ENCODE data around the gene MAD1L1.

Gene MAD1L1

DNA sequence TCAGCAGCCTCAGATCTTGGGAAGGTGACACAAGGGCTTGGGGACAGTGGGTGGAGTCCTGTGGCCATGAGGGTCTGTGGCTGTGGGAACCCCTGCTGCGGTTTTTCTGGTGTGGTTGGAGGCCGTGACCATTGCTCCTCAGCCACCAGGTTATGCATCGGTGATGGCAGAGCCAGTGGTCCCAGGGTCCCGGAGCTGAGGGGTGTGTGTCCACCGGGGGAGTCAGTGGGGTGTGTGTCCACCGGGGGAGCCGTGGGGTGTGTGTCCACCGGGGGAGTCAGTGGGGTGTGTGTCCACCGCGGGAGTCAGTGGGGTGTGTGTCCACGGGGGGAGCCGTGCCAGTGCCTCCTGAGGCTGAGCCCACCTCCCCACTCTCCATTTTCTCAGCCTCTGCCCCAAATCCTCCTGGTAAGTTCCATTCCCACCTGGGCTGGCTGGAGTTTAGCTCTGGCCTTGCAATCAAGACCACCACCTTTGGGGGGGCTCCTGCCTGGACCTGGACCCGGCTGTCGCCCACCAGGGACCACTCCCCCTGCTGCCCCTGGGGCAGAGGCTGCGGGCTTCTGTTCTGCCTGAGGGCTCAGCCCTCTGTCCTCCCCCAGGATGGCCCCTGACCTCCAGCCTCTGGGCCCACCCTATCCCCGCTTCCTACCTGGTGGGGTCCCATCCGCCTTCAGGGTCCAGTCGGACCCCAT is 419.2 kb downstream of the MAD1L1 start:
- H3K27ac ChIP-seq = no peak overlapping the region
- TF ChIP-seq, protein P1, sequence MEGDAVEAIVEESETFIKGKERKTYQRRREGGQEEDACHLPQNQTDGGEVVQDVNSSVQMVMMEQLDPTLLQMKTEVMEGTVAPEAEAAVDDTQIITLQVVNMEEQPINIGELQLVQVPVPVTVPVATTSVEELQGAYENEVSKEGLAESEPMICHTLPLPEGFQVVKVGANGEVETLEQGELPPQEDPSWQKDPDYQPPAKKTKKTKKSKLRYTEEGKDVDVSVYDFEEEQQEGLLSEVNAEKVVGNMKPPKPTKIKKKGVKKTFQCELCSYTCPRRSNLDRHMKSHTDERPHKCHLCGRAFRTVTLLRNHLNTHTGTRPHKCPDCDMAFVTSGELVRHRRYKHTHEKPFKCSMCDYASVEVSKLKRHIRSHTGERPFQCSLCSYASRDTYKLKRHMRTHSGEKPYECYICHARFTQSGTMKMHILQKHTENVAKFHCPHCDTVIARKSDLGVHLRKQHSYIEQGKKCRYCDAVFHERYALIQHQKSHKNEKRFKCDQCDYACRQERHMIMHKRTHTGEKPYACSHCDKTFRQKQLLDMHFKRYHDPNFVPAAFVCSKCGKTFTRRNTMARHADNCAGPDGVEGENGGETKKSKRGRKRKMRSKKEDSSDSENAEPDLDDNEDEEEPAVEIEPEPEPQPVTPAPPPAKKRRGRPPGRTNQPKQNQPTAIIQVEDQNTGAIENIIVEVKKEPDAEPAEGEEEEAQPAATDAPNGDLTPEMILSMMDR (conservative IDR thresholded peaks at IDR 0.05; ENCODE audit: low read depth) = no peak
- ChIA-PET CTCF (interaction anchor here (0.6 to 1.5 kb wide), 5 partner anchors 17 to 427 kb away, joined by 3 to 6 read pairs (median 3); no protein-coding TSS in a partner anchor), POLR2A (ENCODE audit: low non-redundant PET) (no interaction called here)
- DNase-seq (ENCODE audit: low spot score) = no peak

DNA sequence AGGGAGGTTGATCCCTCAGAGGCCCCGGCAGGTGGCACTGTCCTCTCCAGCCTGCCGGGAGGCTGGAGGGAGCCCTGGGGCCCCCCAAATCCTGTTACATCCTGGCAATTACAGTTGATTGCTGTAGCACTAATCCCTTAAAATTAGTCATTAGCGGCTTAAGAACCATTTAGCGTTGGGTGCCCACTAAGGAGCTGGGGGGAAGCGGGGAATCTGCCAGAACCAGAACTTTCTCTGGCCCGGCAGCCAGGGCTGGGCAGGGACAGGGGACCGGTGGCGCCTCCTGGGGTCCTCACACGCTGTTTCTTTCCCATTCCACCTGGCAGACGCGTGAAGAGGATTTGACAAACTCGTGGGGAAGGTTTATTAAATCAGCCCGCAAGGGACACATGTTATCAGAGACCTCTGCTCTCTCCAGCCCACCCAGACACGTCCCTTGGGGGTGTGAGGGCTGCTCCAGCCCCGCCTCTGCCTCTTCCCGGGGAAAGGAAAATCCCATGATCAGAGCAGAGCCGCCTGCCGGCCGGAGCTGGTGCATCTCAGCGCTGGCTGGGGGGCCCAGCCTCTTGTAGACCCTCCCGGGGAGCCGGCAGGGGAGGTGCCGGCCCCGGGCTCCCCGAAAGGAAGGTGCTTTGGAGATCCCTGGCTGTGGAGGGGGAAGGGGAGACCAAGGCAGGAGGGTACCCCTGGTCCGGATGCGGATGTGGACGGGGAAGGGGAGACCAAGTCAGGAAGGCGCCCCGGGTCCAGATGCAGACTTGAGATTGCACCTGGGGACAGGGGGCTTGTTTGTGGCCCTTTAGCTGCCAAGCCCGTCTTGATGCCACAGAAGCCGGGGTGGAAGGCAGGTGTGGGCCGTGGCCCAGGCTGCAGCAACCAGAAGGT is 420.0 kb downstream of the MAD1L1 start:
- DNase-seq (ENCODE audit: low spot score) = peak; percentile 67
- CTCF ChIA-PET = interaction anchor here (0.6 to 1.5 kb wide), 9 partner anchors 11 to 345 kb away, joined by 3 to 7 read pairs (median 3); no protein-coding TSS in a partner anchor
- TF ChIP-seq, protein P1 (conservative IDR thresholded peaks at IDR 0.05; ENCODE audit: low read depth) = peak; percentile 54
- peak overlapping the region; percentile 3; the same call in 1 of the 2 replicates for H3K27ac ChIP-seq
- POLR2A ChIA-PET (ENCODE audit: low non-redundant PET) = no interaction called here

- peak; percentile 25 for DNase-seq (ENCODE audit: low spot score)
- peak overlapping the region; percentile 3; the same call in 1 of the 2 replicates for H3K27ac ChIP-seq
- TF ChIP-seq, protein P1 (conservative IDR thresholded peaks at IDR 0.05; ENCODE audit: low read depth) = no peak
- POLR2A ChIA-PET (ENCODE audit: low non-redundant PET) = no interaction called here
- CTCF ChIA-PET = interaction anchor here (0.6 to 0.7 kb wide), 2 partner anchors 11 to 244 kb away, joined by 3 read pairs; no protein-coding TSS in a partner anchor
Observed at GRCh38 chr7:1811850-1812508, 420.8 kb downstream of the MAD1L1 start.

GRCh38 chr7:1810961-1811849 is 421.5 kb downstream of the MAD1L1 start:
- TF ChIP-seq, protein P1 (conservative IDR thresholded peaks at IDR 0.05; ENCODE audit: low read depth) = no peak
- H3K27ac ChIP-seq = no peak overlapping the region
- CTCF ChIA-PET = interaction anchor here (0.7 kb wide), 1 partner anchor 10 kb away, joined by 3 read pairs; no protein-coding TSS in a partner anchor
- no peak for DNase-seq (ENCODE audit: low spot score)
- POLR2A ChIA-PET (ENCODE audit: low non-redundant PET) = no interaction called here

DNA sequence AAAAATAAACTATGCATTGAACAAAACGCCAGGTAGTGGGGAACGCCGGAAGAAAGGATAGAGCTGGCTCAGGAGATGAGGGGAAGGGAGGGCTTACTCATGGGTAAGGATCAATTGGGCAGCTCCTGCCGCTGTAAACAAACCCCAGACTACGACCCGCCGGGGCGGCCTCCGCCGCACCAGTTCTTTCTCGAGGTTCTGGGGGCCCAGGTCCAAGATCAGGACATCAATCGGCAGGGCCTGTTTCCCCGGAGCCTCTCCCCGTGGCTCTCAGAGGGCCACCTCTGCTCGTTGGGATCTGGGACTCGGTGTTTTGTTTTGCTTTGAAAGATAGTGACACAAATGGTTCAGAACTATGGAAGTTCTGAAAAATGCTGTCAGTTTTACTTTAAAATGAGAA is 422.2 kb downstream of the MAD1L1 start:
- TF ChIP-seq, protein P1 (conservative IDR thresholded peaks at IDR 0.05; ENCODE audit: low read depth) = no peak
- DNase-seq (ENCODE audit: low spot score) = no peak
- H3K27ac ChIP-seq = no peak overlapping the region
- CTCF ChIA-PET = no interaction called here
- POLR2A ChIA-PET (ENCODE audit: low non-redundant PET) = no interaction called here

All from RWPE1 (cell line).